T47D (cell line): ENCODE measurements around the gene WBP1L.

Experiments
- DNase-seq, 2 experiments: peaks; one replicate each; pipeline versions ENCODE4 v3.0.0 to v3.0.0-alpha.2; 2011 to 2012; ENCODE audit warnings: low read depth in 1 of 2, low spot score in 1 of 2
- JUND ChIP-seq: IDR thresholded peaks from 2 replicates; pipeline ENCODE4 v1.6.1; 2012; ENCODE audit warnings: low read depth
- in situ Hi-C: cut with HindIII; loops from 2 replicates; pipeline ENCODE4 v1.10.0; 2016; ENCODE audit warnings: low sequenced_read_pairs, low pct_unique_long_range_greater_than_20kb

The WBP1L gene

GRCh38 chr10:102780527-102780808 lies 36.7 kb downstream of the WBP1L start:
- no peak for TF ChIP-seq JUND
- no peak for DNase-seq
- in situ Hi-C loops = no loop called here

- DNase-seq = no peak
- no peak for TF ChIP-seq JUND
- in situ Hi-C loops = no loop called here
Measured at GRCh38 chr10:102781090-102781920, 37.6 kb downstream of the WBP1L start.

- TF ChIP-seq JUND = no peak
- DNase-seq = no peak
- in situ Hi-C loops = no loop called here
Measured at GRCh38 chr10:102781921-102782557, 38.3 kb downstream of the WBP1L start.

GRCh38 chr10:102782673-102783551 lies 39.2 kb downstream of the WBP1L start:
- no peak for TF ChIP-seq JUND
- in situ Hi-C loops = no loop called here
- no peak for DNase-seq

- in situ Hi-C loops = no loop called here
- DNase-seq = no peak
- TF ChIP-seq JUND = no peak
Measured at GRCh38 chr10:102783568-102783967, 39.8 kb downstream of the WBP1L start.

- in situ Hi-C loops = no loop called here
- TF ChIP-seq JUND = no peak
- DNase-seq = no peak
Measured at GRCh38 chr10:102785818-102786217, 42.1 kb downstream of the WBP1L start.

- no peak for TF ChIP-seq JUND
- DNase-seq = no peak
- in situ Hi-C loops = no loop called here
Measured at GRCh38 chr10:102791754-102792395, 48.1 kb downstream of the WBP1L start.

GRCh38 chr10:102795453-102796406 lies 52.0 kb downstream of the WBP1L start:
- no peak for DNase-seq
- in situ Hi-C loops = no loop called here

GRCh38 chr10:102796407-102797176 lies 52.8 kb downstream of the WBP1L start:
- DNase-seq = no peak
- TF ChIP-seq JUND = no peak
- in situ Hi-C loops = no loop called here

More at GRCh38 chr10:102795453-102796406, 52.0 kb downstream of the WBP1L start:
- no peak for TF ChIP-seq JUND

- in situ Hi-C loops = no loop called here
- peak in 1 of 2 experiments; percentile 51 for DNase-seq
- no peak for TF ChIP-seq JUND
Measured at GRCh38 chr10:102799691-102800471, 56.1 kb downstream of the WBP1L start.
